OCI-LY1 (cell line): Measurements from ENCODE around the gene ACYP2.

Source experiments
- H2AFZ ChIP-seq: fragments of 200-600 bp; sonication (generic), shearing (Covaris generic); 2 replicates; pipeline ENCODE4 v1.6.0; 2014; ENCODE audit warnings: antibody characterized with exemption, mild to moderate bottlenecking, low read length
- H3F3A ChIP-seq: fragments of 200-600 bp; sonication (generic), shearing (Covaris generic); 2 replicates; pipeline ENCODE4 v1.6.0; 2014; ENCODE audit warnings: mild to moderate bottlenecking, antibody characterized with exemption, low read length, moderate library complexity; ENCODE audit not compliant: insufficient read depth
- H3K27ac ChIP-seq: fragments of 200-600 bp; sonication (generic); 2 replicates; pipeline ENCODE4 v1.5.1; 2014; ENCODE audit warnings: low read length, mixed run types, mild to moderate bottlenecking, low read depth; ENCODE audit not compliant: poor library complexity, severe bottlenecking
- H3K27me3 ChIP-seq: fragments of 200-600 bp; sonication (generic); 2 replicates; pipeline ENCODE4 v1.6.0; 2014; ENCODE audit warnings: antibody characterized with exemption, mild to moderate bottlenecking, low read length, moderate library complexity; ENCODE audit not compliant: insufficient read depth
- H3K36me3 ChIP-seq: fragments of 200-600 bp; sonication (generic); 2 replicates; pipeline ENCODE4 v1.6.1; 2014; ENCODE audit warnings: mild to moderate bottlenecking, antibody characterized with exemption, low read length, moderate library complexity, mixed read lengths; ENCODE audit not compliant: insufficient read depth
- H3K4me1 ChIP-seq: fragments of 200-600 bp; sonication (generic); 2 replicates; pipeline ENCODE4 v1.5.1; 2014; ENCODE audit warnings: mild to moderate bottlenecking, low read length, moderate library complexity; ENCODE audit not compliant: insufficient read depth, severe bottlenecking
- H3K4me2 ChIP-seq: fragments of 200-600 bp; sonication (generic), shearing (Covaris generic); 2 replicates; pipeline ENCODE4 v1.6.1; 2014; ENCODE audit warnings: low read length
- H3K4me3 ChIP-seq: fragments of 200-600 bp; sonication (generic); 2 replicates; pipeline ENCODE4 v1.5.1; 2014; ENCODE audit warnings: low read length, low read depth, mild to moderate bottlenecking, mixed read lengths; ENCODE audit not compliant: poor library complexity, severe bottlenecking
- H3K79me2 ChIP-seq: fragments of 200-600 bp; shearing (Covaris generic); 2 replicates; pipeline ENCODE4 v1.6.1; 2016; ENCODE audit warnings: mixed run types, low read length, mixed read lengths; ENCODE audit not compliant: insufficient read depth
- H3K9ac ChIP-seq: fragments of 200-600 bp; sonication (generic), shearing (Covaris generic); 2 replicates; pipeline ENCODE4 v1.6.1; 2014; ENCODE audit warnings: mild to moderate bottlenecking, low read length, mixed read lengths
- H3K9me2 ChIP-seq: fragments of 200-600 bp; sonication (generic), shearing (Covaris generic); 2 replicates; pipeline ENCODE4 v1.6.1; 2014; ENCODE audit warnings: low read depth, mild to moderate bottlenecking, low read length, mixed read lengths
- H3K9me3 ChIP-seq: fragments of 200-600 bp; shearing (Covaris generic); 2 replicates; pipeline ENCODE4 v1.6.1; 2014; ENCODE audit warnings: low read length, mixed read lengths
- H4K20me1 ChIP-seq: fragments of 200-600 bp; sonication (generic), shearing (Covaris generic); 2 replicates; pipeline ENCODE4 v1.6.0; 2016; ENCODE audit warnings: mild to moderate bottlenecking, low read length; ENCODE audit not compliant: insufficient read depth
- EZH2 ChIP-seq: fragments of 200-600 bp; sonication (generic), shearing (Covaris generic); IDR thresholded peaks from 2 replicates; pipeline ENCODE4 v1.8.0; 2017; ENCODE audit warnings: borderline replicate concordance, mixed run types, mild to moderate bottlenecking, antibody characterized with exemption, low read length, moderate library complexity, mixed read lengths
- TF ChIP-seq, protein P1 (sequence below): fragments of 200-600 bp; sonication (generic), shearing (Covaris generic); IDR thresholded peaks from 2 replicates; pipeline ENCODE4 v1.5.1; 2017; ENCODE audit warnings: mild to moderate bottlenecking, antibody characterized with exemption, low read length, moderate library complexity, mixed read lengths

ACYP2 gene

DNA sequence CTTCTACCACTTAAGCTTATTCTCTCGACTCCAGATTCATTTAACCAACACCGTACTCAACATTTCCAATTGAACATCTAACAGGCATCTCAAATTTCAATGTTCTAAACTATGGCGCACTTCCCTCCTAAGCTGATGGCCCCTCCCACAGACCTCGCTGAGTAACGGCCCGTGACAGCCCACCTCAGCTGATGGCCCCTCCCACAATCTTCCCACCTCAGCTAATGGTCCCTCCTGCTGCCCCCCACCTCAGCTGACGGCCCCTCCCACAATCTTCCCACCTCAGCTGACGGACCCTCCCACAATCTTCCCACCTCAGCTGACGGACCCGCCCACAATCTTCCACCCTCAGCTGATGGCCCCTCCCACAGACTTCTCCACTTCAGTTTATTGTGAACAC, 197.7 kb downstream of the ACYP2 start:
- no peaks in the 10 kb centered on the region for H3K4me1 ChIP-seq
- H3K9ac ChIP-seq: no peak overlapping the region
- no peaks in the 10 kb centered on the region for H3F3A ChIP-seq
- H4K20me1 ChIP-seq: no peaks in the 10 kb centered on the region
- TF ChIP-seq EZH2: no peak
- TF ChIP-seq, protein P1, sequence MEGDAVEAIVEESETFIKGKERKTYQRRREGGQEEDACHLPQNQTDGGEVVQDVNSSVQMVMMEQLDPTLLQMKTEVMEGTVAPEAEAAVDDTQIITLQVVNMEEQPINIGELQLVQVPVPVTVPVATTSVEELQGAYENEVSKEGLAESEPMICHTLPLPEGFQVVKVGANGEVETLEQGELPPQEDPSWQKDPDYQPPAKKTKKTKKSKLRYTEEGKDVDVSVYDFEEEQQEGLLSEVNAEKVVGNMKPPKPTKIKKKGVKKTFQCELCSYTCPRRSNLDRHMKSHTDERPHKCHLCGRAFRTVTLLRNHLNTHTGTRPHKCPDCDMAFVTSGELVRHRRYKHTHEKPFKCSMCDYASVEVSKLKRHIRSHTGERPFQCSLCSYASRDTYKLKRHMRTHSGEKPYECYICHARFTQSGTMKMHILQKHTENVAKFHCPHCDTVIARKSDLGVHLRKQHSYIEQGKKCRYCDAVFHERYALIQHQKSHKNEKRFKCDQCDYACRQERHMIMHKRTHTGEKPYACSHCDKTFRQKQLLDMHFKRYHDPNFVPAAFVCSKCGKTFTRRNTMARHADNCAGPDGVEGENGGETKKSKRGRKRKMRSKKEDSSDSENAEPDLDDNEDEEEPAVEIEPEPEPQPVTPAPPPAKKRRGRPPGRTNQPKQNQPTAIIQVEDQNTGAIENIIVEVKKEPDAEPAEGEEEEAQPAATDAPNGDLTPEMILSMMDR: no peak
- no peaks in the 10 kb centered on the region for H3K79me2 ChIP-seq
- H3K4me2 ChIP-seq: no peak overlapping the region
- no peaks in the 10 kb centered on the region for H3K9me2 ChIP-seq
- H3K4me3 ChIP-seq: no peak overlapping the region
- no peaks in the 10 kb centered on the region for H3K9me3 ChIP-seq
- no peaks in the 10 kb centered on the region for H3K27me3 ChIP-seq
- H3K27ac ChIP-seq: no peak overlapping the region
- H3K36me3 ChIP-seq: no peaks in the 10 kb centered on the region
- H2AFZ ChIP-seq: no peak overlapping the region

DNA sequence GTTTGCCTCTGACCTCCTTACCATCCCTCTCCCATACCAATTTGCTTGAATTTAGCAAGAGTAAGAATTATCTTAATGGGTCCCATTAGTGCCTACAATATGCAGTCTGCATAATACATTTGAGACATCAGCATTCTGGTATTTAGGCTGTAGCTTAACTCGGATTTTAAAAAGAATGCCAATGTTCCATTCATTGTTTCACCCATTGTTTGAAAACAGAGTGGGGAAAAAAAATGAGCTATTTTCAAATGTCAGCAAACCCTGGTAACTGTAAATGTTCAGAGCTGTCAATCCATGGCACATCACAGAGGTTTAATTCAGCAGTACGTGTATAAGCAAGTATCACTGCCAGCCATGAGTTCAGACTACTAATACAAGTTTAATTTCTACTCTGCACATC, 202.6 kb downstream of the ACYP2 start:
- no peak for TF ChIP-seq EZH2
- TF ChIP-seq, protein P1: no peak
- no peaks in the 10 kb centered on the region for H3K9me2 ChIP-seq
- no peaks in the 10 kb centered on the region for H3K79me2 ChIP-seq
- H3K27me3 ChIP-seq: no peaks in the 10 kb centered on the region
- no peak overlapping the region for H3K4me3 ChIP-seq
- H3K27ac ChIP-seq: no peak overlapping the region
- no peaks in the 10 kb centered on the region for H3K9me3 ChIP-seq
- H3K4me2 ChIP-seq: no peak overlapping the region
- no peaks in the 10 kb centered on the region for H3K4me1 ChIP-seq
- H3K36me3 ChIP-seq: no peaks in the 10 kb centered on the region
- no peak overlapping the region for H2AFZ ChIP-seq
- no peak overlapping the region for H3K9ac ChIP-seq
- H4K20me1 ChIP-seq: no peaks in the 10 kb centered on the region
- no peaks in the 10 kb centered on the region for H3F3A ChIP-seq

DNA sequence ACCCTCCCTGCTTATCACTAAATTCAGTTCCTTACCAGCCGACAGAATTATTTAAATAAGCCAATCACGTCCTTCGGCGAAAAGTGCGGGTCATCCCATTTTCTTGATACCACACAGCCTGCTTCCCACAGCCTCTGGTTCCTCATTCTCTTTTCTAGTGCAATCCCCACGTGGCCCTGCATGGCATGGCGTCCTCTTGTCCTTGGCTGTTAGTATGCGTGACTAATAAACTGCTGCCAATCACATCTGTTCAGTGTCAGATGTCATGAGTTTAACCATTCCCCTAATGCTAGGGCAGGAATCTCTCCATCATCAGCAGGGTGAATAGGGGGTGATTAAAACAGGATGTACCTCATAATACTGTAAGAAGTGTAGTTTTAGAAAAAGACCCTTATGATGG, 203.4 kb downstream of the ACYP2 start:
- H3K9me2 ChIP-seq: no peaks in the 10 kb centered on the region
- H3K4me3 ChIP-seq: no peak overlapping the region
- no peaks in the 10 kb centered on the region for H3K79me2 ChIP-seq
- no peak overlapping the region for H2AFZ ChIP-seq
- H4K20me1 ChIP-seq: no peaks in the 10 kb centered on the region
- no peak overlapping the region for H3K4me2 ChIP-seq
- no peaks in the 10 kb centered on the region for H3K4me1 ChIP-seq
- no peaks in the 10 kb centered on the region for H3F3A ChIP-seq
- H3K27ac ChIP-seq: no peak overlapping the region
- no peak for TF ChIP-seq EZH2
- TF ChIP-seq, protein P1: no peak
- no peaks in the 10 kb centered on the region for H3K9me3 ChIP-seq
- no peaks in the 10 kb centered on the region for H3K36me3 ChIP-seq
- H3K9ac ChIP-seq: no peak overlapping the region
- H3K27me3 ChIP-seq: no peaks in the 10 kb centered on the region
